ENCODE measurements around the gene BRSK1.

BRSK1 gene

GRCh38 chr19:55304279-55304978, 20.6 kb downstream of the BRSK1 start:
- peak; percentile 45 for DNase-seq (ENCODE audit: low spot score)
- FAIRE-seq: no peak

GRCh38 chr19:55304980-55305379, 21.2 kb downstream of the BRSK1 start:
- DNase-seq (ENCODE audit: low spot score) (no peak), FAIRE-seq (no peak)

- no peak for FAIRE-seq
- DNase-seq (ENCODE audit: low spot score): peak; percentile 48
Observed at GRCh38 chr19:55305491-55305890, 21.7 kb downstream of the BRSK1 start.

GRCh38 chr19:55305983-55306562, 22.3 kb downstream of the BRSK1 start:
- DNase-seq (ENCODE audit: low spot score): no peak
- FAIRE-seq: no peak

GRCh38 chr19:55306712-55307111, 22.9 kb downstream of the BRSK1 start:
- DNase-seq (ENCODE audit: low spot score) (no peak), FAIRE-seq (no peak)

- DNase-seq (ENCODE audit: low spot score) (no peak), FAIRE-seq (no peak)
Observed at GRCh38 chr19:55308281-55308680, 24.5 kb downstream of the BRSK1 start.

- no peak for DNase-seq (ENCODE audit: low spot score)
- FAIRE-seq: no peak
Observed at GRCh38 chr19:55309448-55309847, 25.7 kb downstream of the BRSK1 start.

- DNase-seq (ENCODE audit: low spot score): no peak
- FAIRE-seq: no peak
Observed at GRCh38 chr19:55310498-55310897, 26.7 kb downstream of the BRSK1 start.

GRCh38 chr19:55311397-55311796, 27.6 kb downstream of the BRSK1 start:
- FAIRE-seq: no peak
- DNase-seq (ENCODE audit: low spot score): no peak

- FAIRE-seq (no peak), DNase-seq (ENCODE audit: low spot score) (no peak)
Observed at GRCh38 chr19:55311797-55312196, 28.0 kb downstream of the BRSK1 start.

GRCh38 chr19:55312621-55313512, 29.1 kb downstream of the BRSK1 start:
- FAIRE-seq: no peak
- DNase-seq (ENCODE audit: low spot score): no peak

GRCh38 chr19:55314396-55314795, 30.6 kb downstream of the BRSK1 start:
- no peak for DNase-seq (ENCODE audit: low spot score)
- no peak for FAIRE-seq

- DNase-seq (ENCODE audit: low spot score) (no peak), FAIRE-seq (no peak)
Observed at GRCh38 chr19:55315956-55316525, 32.2 kb downstream of the BRSK1 start.

- no peak for DNase-seq (ENCODE audit: low spot score)
- FAIRE-seq: no peak
Observed at GRCh38 chr19:55316646-55317045, 32.8 kb downstream of the BRSK1 start.

GRCh38 chr19:55319785-55320184, 36.0 kb downstream of the BRSK1 start:
- DNase-seq (ENCODE audit: low spot score) (peak; percentile 67), FAIRE-seq (no peak)

- DNase-seq (ENCODE audit: low spot score) (no peak), FAIRE-seq (no peak)
Observed at GRCh38 chr19:55320844-55321419, 37.1 kb downstream of the BRSK1 start.

GRCh38 chr19:55321466-55322137, 37.8 kb downstream of the BRSK1 start:
- no peak for FAIRE-seq
- DNase-seq (ENCODE audit: low spot score): no peak

- DNase-seq (ENCODE audit: low spot score) (no peak), FAIRE-seq (no peak)
Observed at GRCh38 chr19:55322204-55322885, 38.5 kb downstream of the BRSK1 start.

GRCh38 chr19:55324662-55325061, 40.9 kb downstream of the BRSK1 start:
- no peak for FAIRE-seq
- no peak for DNase-seq (ENCODE audit: low spot score)

- FAIRE-seq (no peak), DNase-seq (ENCODE audit: low spot score) (no peak)
Observed at GRCh38 chr19:55325172-55325571, 41.4 kb downstream of the BRSK1 start, which contains the start of gene TMEM150B. TMEM150B (minus strand) TSS chr19:55325341; CDS start chr19:55321036, 4,305 bp downstream.
